OCI-LY3 (cell line): ENCODE data around the gene PBX4.

Experiments used
- H2AFZ ChIP-seq: fragments of 200-600, 300-600 bp; shearing (Covaris generic); 2 replicates; pipeline ENCODE4 v1.6.0; 2014; ENCODE audit warnings: antibody characterized with exemption, low read depth, low read length
- H3K27ac ChIP-seq: fragments of 200-600, 300-600 bp; sonication (generic); 2 replicates; pipeline ENCODE4 v1.5.1; 2014; ENCODE audit warnings: mild to moderate bottlenecking, low read length, moderate library complexity, mixed read lengths
- H3K27me3 ChIP-seq: fragments of 200-600, 300-600 bp; sonication (generic); 2 replicates; pipeline ENCODE4 v1.6.1; 2014; ENCODE audit warnings: low read depth, low read length, mixed read lengths
- H3K36me3 ChIP-seq: fragments of 200-600, 300-600 bp; sonication (generic); replicated peaks from 2 replicates; pipeline ENCODE3; 2014; ENCODE audit warnings: low read depth, low read length, mixed read lengths
- H3K4me1 ChIP-seq: fragments of 300-600, 200-600 bp; sonication (generic); 2 replicates; pipeline ENCODE4 v1.6.1; 2014; ENCODE audit warnings: low read length, mixed read lengths
- H3K4me2 ChIP-seq: fragments of 200-600, 300-600 bp; sonication (generic); 2 replicates; pipeline ENCODE4 v1.6.1; 2014; ENCODE audit warnings: low read length, mixed read lengths
- H3K4me3 ChIP-seq: fragments of 300-600, 200-600 bp; sonication (generic); 2 replicates; pipeline ENCODE4 v1.5.1; 2014; ENCODE audit warnings: antibody characterized with exemption, mild to moderate bottlenecking, low read length, moderate library complexity
- H3K79me2 ChIP-seq: fragments of 300-600, 200-600 bp; shearing (Covaris generic); 2 replicates; pipeline ENCODE4 v1.6.1; 2014; ENCODE audit warnings: mild to moderate bottlenecking, low read length, mixed read lengths
- H3K9ac ChIP-seq: fragments of 300-600, 200-600 bp; shearing (Covaris generic); 2 replicates; pipeline ENCODE4 v1.6.0; 2014; ENCODE audit warnings: mild to moderate bottlenecking, low read length, moderate library complexity
- H3K9me3 ChIP-seq: fragments of 200-600, 300-600 bp; shearing (Covaris generic); 2 replicates; pipeline ENCODE4 v1.6.1; 2014; ENCODE audit warnings: low read length, mixed read lengths; ENCODE audit not compliant: insufficient read depth
- H4K20me1 ChIP-seq: fragments of 200-600, 300-600 bp; sonication (generic); 2 replicates; pipeline ENCODE4 v1.6.1; 2016; ENCODE audit warnings: low read length, mixed read lengths; ENCODE audit not compliant: insufficient read depth
- EZH2phosphoT487 ChIP-seq: fragments of 200-600 bp; shearing (Covaris generic); IDR thresholded peaks from 2 replicates; pipeline ENCODE4 v1.6.1; 2018; ENCODE audit warnings: antibody characterized with exemption, mixed run types, low read depth
- TF ChIP-seq, protein P1 (sequence below): fragments of 200-600, 300-600 bp; sonication (generic); IDR thresholded peaks from 2 replicates; pipeline ENCODE4 v1.5.1; 2014; ENCODE audit warnings: antibody characterized with exemption, low read length, low read depth

The PBX4 gene

DNA sequence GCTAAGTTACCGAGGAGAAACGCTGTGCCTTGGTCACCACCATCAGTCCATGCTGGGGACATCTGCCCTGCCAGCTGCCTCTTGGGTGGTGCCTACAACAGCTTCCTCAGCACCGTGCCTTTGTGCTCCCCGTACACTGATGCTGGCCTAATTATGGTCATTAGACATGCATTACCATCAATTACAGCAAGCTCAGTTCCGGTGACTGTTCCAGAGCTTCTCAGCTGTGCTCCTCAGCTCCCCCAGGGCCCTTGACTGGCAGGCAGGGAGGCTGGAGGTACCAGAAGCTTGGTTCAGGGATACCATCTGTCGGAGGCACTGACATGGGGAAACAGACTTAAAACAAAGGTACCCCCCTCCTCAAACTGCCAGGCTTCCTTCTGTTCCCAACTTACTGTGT, 40.2 kb downstream of the PBX4 start:
- no peaks in the 10 kb centered on the region for H3K4me1 ChIP-seq
- no peaks in the 10 kb centered on the region for H3K79me2 ChIP-seq
- no peaks in the 10 kb centered on the region for H3K27me3 ChIP-seq
- no peak overlapping the region for H3K9ac ChIP-seq
- no peak overlapping the region for H3K27ac ChIP-seq
- no peaks in the 10 kb centered on the region for H3K9me3 ChIP-seq
- no peak for TF ChIP-seq EZH2phosphoT487
- TF ChIP-seq, protein P1, sequence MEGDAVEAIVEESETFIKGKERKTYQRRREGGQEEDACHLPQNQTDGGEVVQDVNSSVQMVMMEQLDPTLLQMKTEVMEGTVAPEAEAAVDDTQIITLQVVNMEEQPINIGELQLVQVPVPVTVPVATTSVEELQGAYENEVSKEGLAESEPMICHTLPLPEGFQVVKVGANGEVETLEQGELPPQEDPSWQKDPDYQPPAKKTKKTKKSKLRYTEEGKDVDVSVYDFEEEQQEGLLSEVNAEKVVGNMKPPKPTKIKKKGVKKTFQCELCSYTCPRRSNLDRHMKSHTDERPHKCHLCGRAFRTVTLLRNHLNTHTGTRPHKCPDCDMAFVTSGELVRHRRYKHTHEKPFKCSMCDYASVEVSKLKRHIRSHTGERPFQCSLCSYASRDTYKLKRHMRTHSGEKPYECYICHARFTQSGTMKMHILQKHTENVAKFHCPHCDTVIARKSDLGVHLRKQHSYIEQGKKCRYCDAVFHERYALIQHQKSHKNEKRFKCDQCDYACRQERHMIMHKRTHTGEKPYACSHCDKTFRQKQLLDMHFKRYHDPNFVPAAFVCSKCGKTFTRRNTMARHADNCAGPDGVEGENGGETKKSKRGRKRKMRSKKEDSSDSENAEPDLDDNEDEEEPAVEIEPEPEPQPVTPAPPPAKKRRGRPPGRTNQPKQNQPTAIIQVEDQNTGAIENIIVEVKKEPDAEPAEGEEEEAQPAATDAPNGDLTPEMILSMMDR = no peak
- no peaks in the 10 kb centered on the region for H4K20me1 ChIP-seq
- H3K4me3 ChIP-seq = no peak overlapping the region
- H3K36me3 ChIP-seq = no peaks in the 10 kb centered on the region
- no peak overlapping the region for H2AFZ ChIP-seq
- H3K4me2 ChIP-seq = no peak overlapping the region

DNA sequence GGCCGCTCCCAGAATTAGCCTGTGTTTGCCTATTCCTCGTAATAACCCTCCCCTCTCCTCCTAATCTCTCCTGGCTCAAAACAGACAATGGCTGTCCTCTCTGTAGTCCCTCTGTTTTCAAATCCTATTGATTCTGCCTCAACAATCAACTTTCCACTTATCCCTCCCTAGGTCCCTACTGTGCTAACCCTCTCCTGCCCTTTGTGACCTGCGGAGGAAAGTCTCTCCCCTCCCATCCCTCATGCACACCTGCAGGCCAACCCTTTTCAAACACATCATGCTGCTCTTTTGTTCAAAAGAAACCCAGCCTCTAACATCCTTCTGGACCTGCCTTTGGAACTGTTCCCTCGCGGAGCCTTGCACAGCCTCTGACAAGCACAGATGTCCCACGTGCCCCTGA, 43.1 kb downstream of the PBX4 start:
- Histone ChIP-seq H3K79me2 (no peaks in the 10 kb centered on the region), H3K4me1 (no peaks in the 10 kb centered on the region), H2AFZ (no peak overlapping the region), H3K27me3 (no peaks in the 10 kb centered on the region), H3K9ac (no peak overlapping the region), H3K4me2 (no peak overlapping the region), H4K20me1 (no peaks in the 10 kb centered on the region), H3K27ac (no peak overlapping the region), H3K9me3 (no peaks in the 10 kb centered on the region), H3K36me3 (no peaks in the 10 kb centered on the region), H3K4me3 (no peak overlapping the region)
- TF ChIP-seq EZH2phosphoT487 = no peak
- TF ChIP-seq, protein P1 = no peak

DNA sequence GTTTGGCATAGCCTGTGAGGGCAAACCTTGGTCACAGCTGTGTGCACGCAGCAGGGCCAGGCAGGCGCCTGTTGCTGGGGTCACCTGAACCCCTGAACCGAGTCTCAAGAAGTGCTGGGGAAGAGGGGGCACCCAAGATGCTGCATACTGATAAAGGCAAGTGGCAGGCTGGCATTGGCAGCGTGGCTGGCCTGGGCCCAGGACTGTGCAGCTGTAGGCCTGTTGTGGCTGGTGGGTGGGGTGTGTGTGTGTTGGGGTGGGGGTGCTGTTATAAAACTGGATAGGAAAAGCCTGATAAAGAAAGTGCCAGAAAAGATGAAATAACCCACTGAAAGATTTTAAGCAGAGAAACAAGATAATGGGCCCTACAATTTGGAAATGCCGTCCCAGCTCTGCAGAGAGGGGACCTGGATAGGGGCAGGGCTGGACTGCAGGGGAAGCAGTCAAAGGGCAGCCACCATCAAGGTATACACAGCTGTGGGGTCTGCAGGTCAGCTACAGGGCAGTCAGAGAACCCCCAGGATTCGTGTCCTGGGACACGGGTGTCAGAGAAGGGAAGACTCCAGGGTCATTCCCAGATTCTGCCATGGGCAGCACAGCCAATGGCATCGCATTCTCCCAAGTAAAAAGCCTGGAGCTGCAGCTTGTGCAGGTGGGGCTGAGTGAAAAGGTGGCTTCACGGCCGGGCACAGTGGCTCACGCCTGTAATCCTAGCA, 47.3 kb downstream of the PBX4 start:
- no peak overlapping the region for H3K9ac ChIP-seq
- no peaks in the 10 kb centered on the region for H3K4me1 ChIP-seq
- H3K4me3 ChIP-seq = no peak overlapping the region
- H2AFZ ChIP-seq = no peak overlapping the region
- no peak for TF ChIP-seq EZH2phosphoT487
- TF ChIP-seq, protein P1 = no peak
- no peaks in the 10 kb centered on the region for H3K9me3 ChIP-seq
- no peaks in the 10 kb centered on the region for H3K36me3 ChIP-seq
- no peak overlapping the region for H3K4me2 ChIP-seq
- H4K20me1 ChIP-seq = no peaks in the 10 kb centered on the region
- H3K27ac ChIP-seq = no peak overlapping the region
- no peaks in the 10 kb centered on the region for H3K27me3 ChIP-seq
- H3K79me2 ChIP-seq = no peaks in the 10 kb centered on the region

DNA sequence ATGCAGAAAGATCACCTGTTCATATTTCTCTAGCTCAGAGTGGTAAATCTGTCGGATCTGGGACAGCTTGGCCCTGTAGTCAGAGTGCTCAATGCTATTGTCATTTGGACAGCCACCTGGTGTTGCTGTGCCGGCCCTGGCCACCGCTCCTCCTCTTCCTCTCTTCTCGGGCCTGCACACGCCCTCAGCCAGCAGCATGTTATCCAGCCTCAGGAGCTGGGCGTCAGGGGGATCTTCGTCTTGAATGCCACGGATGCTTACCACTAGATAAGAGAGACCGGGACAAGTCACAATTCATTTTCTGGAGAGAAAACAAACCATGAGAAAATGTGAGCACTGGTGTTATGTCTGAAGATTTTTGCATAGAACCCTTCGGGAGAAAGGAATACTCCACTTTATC, 47.9 kb downstream of the PBX4 start:
- Histone ChIP-seq H3K4me1 (no peaks in the 10 kb centered on the region), H2AFZ (no peak overlapping the region), H3K4me2 (no peak overlapping the region), H3K79me2 (no peaks in the 10 kb centered on the region), H3K27ac (no peak overlapping the region), H3K27me3 (no peaks in the 10 kb centered on the region), H3K36me3 (no peaks in the 10 kb centered on the region), H3K9ac (no peak overlapping the region), H3K9me3 (no peaks in the 10 kb centered on the region), H4K20me1 (no peaks in the 10 kb centered on the region), H3K4me3 (no peak overlapping the region)
- no peak for TF ChIP-seq EZH2phosphoT487
- TF ChIP-seq, protein P1 = no peak
